GM18499 (cell line): Measurements from ENCODE around the gene GPR132.

Experiments
- ATAC-seq: cut with Tn5 transposase; IDR thresholded peaks from one replicate; pipeline ENCODE4 v1.9.1; 2021; ENCODE audit warnings: moderate number of reproducible peaks; ENCODE audit not compliant: insufficient read depth, unreplicated experiment

GPR132 gene

GRCh38 chr14:105006831-105007592, 58.2 kb downstream of the GPR132 start:
- ATAC-seq: no peak

- no peak for ATAC-seq
These were observed 59.0 kb downstream of the GPR132 start for GRCh38 chr14:105005929-105006830.

DNA sequence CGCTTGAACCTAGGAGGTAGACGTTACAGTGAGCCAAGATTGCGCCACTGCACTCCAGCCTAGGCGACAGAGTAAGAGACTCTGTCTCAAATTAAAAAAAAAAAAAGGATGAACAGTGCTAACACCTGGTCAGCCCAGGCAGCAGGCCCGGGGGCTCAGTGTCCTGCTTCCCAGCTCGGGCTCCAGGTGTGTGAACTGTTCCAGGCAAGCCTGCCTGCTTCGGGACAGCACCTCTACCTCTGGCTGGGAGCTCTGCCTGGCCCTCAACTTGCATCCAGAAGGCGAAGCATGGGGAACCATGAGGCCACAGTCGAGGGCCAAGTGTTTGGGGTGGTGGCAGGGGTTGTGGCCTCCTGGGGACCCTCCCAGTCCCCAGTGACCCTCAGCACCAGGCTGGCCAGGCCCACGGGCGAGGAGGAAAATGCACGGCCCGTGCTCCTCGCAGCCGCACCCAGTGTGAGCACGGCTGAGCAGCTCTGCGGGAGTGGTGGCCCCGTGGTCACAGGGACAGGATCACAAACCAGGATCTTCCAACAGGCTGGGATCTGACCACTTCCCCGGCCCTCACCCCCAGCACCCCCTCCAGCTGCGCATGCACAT, 59.8 kb downstream of the GPR132 start:
- ATAC-seq: no peak
